ENCODE results near the gene SPIB.

SPIB gene

GRCh38 chr19:50406156-50406820 lies 12.4 kb upstream of the SPIB start:
- no peak for DNase-seq (ENCODE audit: low read depth)
- TF ChIP-seq CTCF (IDR thresholded peaks at IDR 0.05; ENCODE audit: insufficient read depth, low read depth, low read length, missing control alignments): no peak
- H3K4me3 ChIP-seq (ENCODE audit: low read depth, low read length): no peak overlapping the region

- TF ChIP-seq CTCF (IDR thresholded peaks at IDR 0.05; ENCODE audit: insufficient read depth, low read depth, low read length, missing control alignments): no peak
- no peak for DNase-seq (ENCODE audit: low read depth)
- H3K4me3 ChIP-seq (ENCODE audit: low read depth, low read length): no peak overlapping the region
These were observed 11.9 kb upstream of the SPIB start for GRCh38 chr19:50406829-50407228.

GRCh38 chr19:50409347-50409746 lies 9.4 kb upstream of the SPIB start:
- no peak for DNase-seq (ENCODE audit: low read depth)
- H3K4me3 ChIP-seq (ENCODE audit: low read depth, low read length): no peak overlapping the region
- TF ChIP-seq CTCF (IDR thresholded peaks at IDR 0.05; ENCODE audit: insufficient read depth, low read depth, low read length, missing control alignments): no peak

DNA sequence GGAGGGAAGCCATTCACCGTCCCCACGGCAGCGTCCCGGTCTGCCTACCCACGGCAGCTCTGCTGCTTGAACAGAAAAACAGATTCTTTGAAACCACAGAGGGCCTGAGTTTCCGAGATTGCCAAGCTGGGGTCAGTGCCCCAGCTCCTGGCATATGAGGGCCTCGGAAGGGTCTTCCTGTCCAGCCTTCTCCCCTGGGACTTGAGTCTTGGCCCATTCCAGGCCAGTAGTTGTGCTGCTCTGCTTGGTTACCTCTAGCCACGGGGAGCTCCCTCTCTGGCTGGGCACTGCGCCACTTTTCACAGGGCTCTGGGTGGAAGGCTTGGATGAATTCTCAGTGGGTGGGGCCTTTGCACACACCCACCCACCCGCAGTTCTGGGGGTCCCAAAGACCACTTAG lies 8.6 kb upstream of the SPIB start:
- TF ChIP-seq CTCF (IDR thresholded peaks at IDR 0.05; ENCODE audit: insufficient read depth, low read depth, low read length, missing control alignments): no peak
- DNase-seq (ENCODE audit: low read depth): no peak
- no peak overlapping the region for H3K4me3 ChIP-seq (ENCODE audit: low read depth, low read length)

GRCh38 chr19:50412419-50412818 lies 6.3 kb upstream of the SPIB start:
- no peak for DNase-seq (ENCODE audit: low read depth)
- H3K4me3 ChIP-seq (ENCODE audit: low read depth, low read length): no peak overlapping the region
- no peak for TF ChIP-seq CTCF (IDR thresholded peaks at IDR 0.05; ENCODE audit: insufficient read depth, low read depth, low read length, missing control alignments)

GRCh38 chr19:50413096-50413495 lies 5.6 kb upstream of the SPIB start:
- H3K4me3 ChIP-seq (ENCODE audit: low read depth, low read length): no peak overlapping the region
- TF ChIP-seq CTCF (IDR thresholded peaks at IDR 0.05; ENCODE audit: insufficient read depth, low read depth, low read length, missing control alignments): no peak
- DNase-seq (ENCODE audit: low read depth): no peak

GRCh38 chr19:50413531-50413930 lies 5.2 kb upstream of the SPIB start:
- H3K4me3 ChIP-seq (ENCODE audit: low read depth, low read length): no peak overlapping the region
- DNase-seq (ENCODE audit: low read depth): no peak
- TF ChIP-seq CTCF (IDR thresholded peaks at IDR 0.05; ENCODE audit: insufficient read depth, low read depth, low read length, missing control alignments): no peak

Measured in GM12865 (cell line).